Measurements from ENCODE around the gene FMN2. TPM values are rescaled to one million over a fixed set of nuclear protein-coding genes. Genes with fewer than 3 reads are reported as not detected.
A peak's percentile ranks its signal among the peaks of the same experiment; 100 is the strongest.

FMN2 gene
- total RNA-seq, 1 donor, result 34.5 TPM

GRCh38 chr1:240058049-240058448 is 33.6 kb upstream of the FMN2 start:
- TF ChIP-seq CTCF (IDR thresholded peaks at IDR 0.05; ENCODE audit: insufficient read depth, low read length), result no peak
- H3K4me3 ChIP-seq (ENCODE audit: low read depth, low read length), result no peak overlapping the region
- DNase-seq (ENCODE audit: low read depth), result no peak

GRCh38 chr1:240068961-240069360 is 22.7 kb upstream of the FMN2 start:
- TF ChIP-seq CTCF (IDR thresholded peaks at IDR 0.05; ENCODE audit: insufficient read depth, low read length), result no peak
- DNase-seq (ENCODE audit: low read depth), result no peak
- no peak overlapping the region for H3K4me3 ChIP-seq (ENCODE audit: low read depth, low read length)

- H3K4me3 ChIP-seq (ENCODE audit: low read depth, low read length), result no peak overlapping the region
- TF ChIP-seq CTCF (IDR thresholded peaks at IDR 0.05; ENCODE audit: insufficient read depth, low read length), result no peak
- DNase-seq (ENCODE audit: low read depth), result peak; percentile 81
Measured at GRCh38 chr1:240070188-240070587, 21.5 kb upstream of the FMN2 start.

GRCh38 chr1:240073097-240073496 is 18.6 kb upstream of the FMN2 start:
- H3K4me3 ChIP-seq (ENCODE audit: low read depth, low read length), result no peak overlapping the region
- DNase-seq (ENCODE audit: low read depth), result peak; percentile 46
- TF ChIP-seq CTCF (IDR thresholded peaks at IDR 0.05; ENCODE audit: insufficient read depth, low read length), result peak; percentile 39

- no peak for TF ChIP-seq CTCF (IDR thresholded peaks at IDR 0.05; ENCODE audit: insufficient read depth, low read length)
- no peak overlapping the region for H3K4me3 ChIP-seq (ENCODE audit: low read depth, low read length)
- peak; percentile 72 for DNase-seq (ENCODE audit: low read depth)
Measured at GRCh38 chr1:240074422-240074821, 17.3 kb upstream of the FMN2 start.

- no peak for DNase-seq (ENCODE audit: low read depth)
- no peak for TF ChIP-seq CTCF (IDR thresholded peaks at IDR 0.05; ENCODE audit: insufficient read depth, low read length)
- no peak overlapping the region for H3K4me3 ChIP-seq (ENCODE audit: low read depth, low read length)
Measured at GRCh38 chr1:240074908-240075307, 16.8 kb upstream of the FMN2 start.

- no peak overlapping the region for H3K4me3 ChIP-seq (ENCODE audit: low read depth, low read length)
- TF ChIP-seq CTCF (IDR thresholded peaks at IDR 0.05; ENCODE audit: insufficient read depth, low read length), result no peak
- DNase-seq (ENCODE audit: low read depth), result no peak
Measured at GRCh38 chr1:240084337-240084736, 7.3 kb upstream of the FMN2 start.
